PC-9 (cell line): ENCODE results near the gene SLC16A14.

Source experiments
- CTCF ChIP-seq: fragments of 200-600 bp; sonication (generic); conservative IDR thresholded peaks from 2 replicates; pipeline ENCODE4 v1.6.1; 2017; ENCODE audit warnings: mixed run types, antibody characterized with exemption, mild to moderate bottlenecking, moderate library complexity
- EZH2 ChIP-seq: fragments of 200-600 bp; sonication (generic); IDR thresholded peaks from 2 replicates; pipeline ENCODE4 v1.8.0; 2017; ENCODE audit warnings: antibody characterized with exemption, low read depth

- no peak for TF ChIP-seq CTCF
- no peak for TF ChIP-seq EZH2
These were observed 60.0 kb downstream of the SLC16A14 start for GRCh38 chr2:230008708-230009066.
